ENCODE data around the gene ZBTB8A. TPM values are rescaled to one million over a fixed set of nuclear protein-coding genes. Genes with fewer than 3 reads are reported as not detected.

Gene ZBTB8A
- total RNA-seq = 13.6 and 14.3 TPM in 2 replicates

DNA sequence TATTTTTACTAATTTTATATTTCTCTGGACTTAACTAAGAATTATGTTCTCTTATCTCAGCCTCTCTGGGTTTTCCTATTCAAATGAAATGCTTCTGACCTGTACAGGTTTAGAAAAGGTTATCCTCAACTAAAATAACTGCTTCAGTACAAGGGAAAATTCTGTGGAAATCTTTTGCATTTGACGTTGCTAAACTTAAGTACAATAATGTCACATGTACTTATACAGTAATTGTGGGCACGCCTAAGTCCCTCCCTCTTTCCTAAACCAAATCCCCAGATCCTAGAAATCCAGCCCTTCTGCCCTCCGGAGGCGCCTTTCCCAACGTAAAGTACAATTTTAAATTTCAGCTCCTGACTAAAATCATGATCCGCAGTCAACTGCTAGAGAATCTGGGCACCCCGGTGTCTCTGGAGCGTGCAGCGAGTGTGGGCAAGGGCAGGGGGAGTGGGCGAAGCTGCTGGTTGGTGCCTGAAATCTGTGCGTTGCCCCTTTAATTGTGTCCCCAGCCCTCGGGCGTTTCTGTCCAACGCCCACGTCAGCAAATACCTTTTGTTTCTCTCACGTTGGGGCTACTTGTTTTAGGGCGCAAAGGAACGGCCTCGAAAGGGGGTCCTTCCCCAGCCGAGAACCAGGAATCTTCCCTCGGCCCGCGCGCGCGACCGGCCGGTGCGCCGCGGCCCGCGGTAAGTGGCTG, at the start of gene ZBTB8A:
Gene ZBTB8A, plus strand, starts transcription at position 541 of the 697 bp plus-strand sequence. CDS start 53,505 bp downstream, outside the sequence.

GRCh38 chr1:32650248-32650751, 111.1 kb downstream of the ZBTB8A start, which contains the start of gene ZBTB8OS:
Gene ZBTB8OS, minus strand, starts transcription at chr1:32650550. Its CDS starts 21 bp downstream, at chr1:32650529.

GRCh38 chr1:32650752-32651460, 111.7 kb downstream of the ZBTB8A start, which contains the start of gene RBBP4:
Gene RBBP4, plus strand, starts transcription at chr1:32651208. Its CDS starts 99 bp downstream, at chr1:32651307.

Small RNAs within 50 kb of the gene (small RNA-seq; reads per million reads assigned to genes)
- not detected for gene RF00019

Other genes starting within 250 kb of the ZBTB8A start
- 62.3 and 64.8 TPM in 2 replicates for gene HDAC1, start 247.3 kb upstream of the ZBTB8A start, total RNA-seq
- gene MARCKSL1, start 203.2 kb upstream of the ZBTB8A start, total RNA-seq = 10.1 and 10.2 TPM in 2 replicates
- 1.1 and 1.8 TPM in 2 replicates for gene FAM229A, start 176.9 kb upstream of the ZBTB8A start, total RNA-seq
- 0.54 and 1.7 TPM in 2 replicates for gene TSSK3, start 176.9 kb upstream of the ZBTB8A start, total RNA-seq
- 53.4 and 55.7 TPM in 2 replicates for gene BSDC1, start 145.0 kb upstream of the ZBTB8A start, total RNA-seq
- gene ZBTB8B, start 74.4 kb upstream of the ZBTB8A start, total RNA-seq = under 0.01 TPM in 2 replicates
- 51.7 and 60.4 TPM in 2 replicates for gene ZBTB8OS, start 111.1 kb downstream of the ZBTB8A start, total RNA-seq
- gene RBBP4, start 111.8 kb downstream of the ZBTB8A start, total RNA-seq = 107 and 115 TPM in 2 replicates
- 111 and 116 TPM in 2 replicates for gene SYNC, start 163.3 kb downstream of the ZBTB8A start, total RNA-seq

Data from articular chondrocyte of knee joint (primary cell).